ENCODE measurements around the gene TRIM27.
"Not testable (repeated sequence)": the region's sequence is repeated elsewhere in the genome, so short reads cannot be mapped to it uniquely, and the experiment has no call there.

Gene TRIM27

DNA sequence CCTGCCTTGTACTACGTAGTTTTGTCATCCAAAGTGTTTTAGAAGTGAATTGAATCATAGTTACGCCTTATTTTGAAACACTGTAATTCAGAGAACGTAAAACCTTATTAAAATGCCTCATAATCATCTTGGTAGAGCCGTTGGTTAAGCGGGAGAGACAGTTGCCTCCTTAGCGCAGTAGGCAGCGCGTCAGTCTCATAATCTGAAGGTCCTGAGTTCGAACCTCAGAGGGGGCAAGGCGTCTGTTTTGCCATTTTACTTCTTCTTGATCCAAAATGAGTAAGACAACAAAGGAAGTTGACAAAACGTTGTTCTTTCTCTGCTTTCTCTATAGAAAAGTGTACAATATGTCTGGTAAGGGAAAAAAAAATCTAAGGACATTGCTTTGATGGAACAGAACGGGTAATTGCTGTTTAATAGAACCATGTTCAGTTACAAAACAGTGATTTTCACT lies 20.7 kb upstream of the TRIM27 start:
- intact Hi-C loops (cut with DNase I): loop anchor here (5.0 kb wide), 3 partner anchors 38 to 107 kb away; no protein-coding TSS in a partner anchor
- DNase-seq: peak in 39 of 42 donors; percentile 23 to 87 (median 61)

DNA sequence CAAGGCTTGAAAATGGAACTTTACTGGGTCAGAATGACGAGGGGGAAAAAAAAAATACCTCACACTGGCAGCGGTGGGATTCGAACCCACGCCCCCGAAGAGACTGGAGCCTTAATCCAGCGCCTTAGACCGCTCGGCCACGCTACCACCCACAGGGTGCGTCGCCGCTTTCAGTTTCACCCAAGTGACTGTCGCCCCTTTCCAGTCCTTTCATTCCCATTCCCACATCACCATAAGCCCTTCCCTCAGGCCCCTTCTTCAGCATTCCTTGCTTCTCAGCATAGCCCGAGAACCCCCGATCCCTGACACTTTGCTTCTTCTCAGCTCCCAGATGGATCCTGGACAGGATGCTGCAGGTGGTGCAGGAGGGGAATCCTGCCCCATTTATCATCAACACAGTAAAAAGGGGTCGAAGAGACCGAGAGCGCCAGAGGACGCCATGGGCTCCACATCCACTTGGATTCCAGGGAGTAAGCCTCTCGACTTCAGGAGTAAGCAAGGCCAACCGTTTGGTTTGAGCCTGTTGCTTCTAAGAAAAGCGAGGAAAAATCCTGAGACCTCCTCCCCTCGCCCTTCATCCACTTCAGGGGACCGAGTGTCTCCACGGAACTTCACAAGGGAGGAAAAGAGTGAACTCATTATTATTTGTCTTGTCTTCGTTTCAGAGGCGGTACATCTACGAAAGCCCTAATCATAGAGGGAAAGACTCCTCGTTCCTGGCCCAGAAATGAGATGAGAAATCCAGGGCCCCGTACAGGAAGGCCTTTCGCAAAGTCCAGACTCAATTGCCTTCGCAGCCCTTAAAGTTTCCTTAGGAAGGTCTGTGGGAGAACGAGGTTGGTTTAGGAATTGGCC lies 20.0 kb upstream of the TRIM27 start:
- intact Hi-C loops (cut with DNase I): loop anchor here (5.0 kb wide), 3 partner anchors 39 to 106 kb away; no protein-coding TSS in a partner anchor
- peak; percentile 57 to 93 (median 82) for DNase-seq

DNA sequence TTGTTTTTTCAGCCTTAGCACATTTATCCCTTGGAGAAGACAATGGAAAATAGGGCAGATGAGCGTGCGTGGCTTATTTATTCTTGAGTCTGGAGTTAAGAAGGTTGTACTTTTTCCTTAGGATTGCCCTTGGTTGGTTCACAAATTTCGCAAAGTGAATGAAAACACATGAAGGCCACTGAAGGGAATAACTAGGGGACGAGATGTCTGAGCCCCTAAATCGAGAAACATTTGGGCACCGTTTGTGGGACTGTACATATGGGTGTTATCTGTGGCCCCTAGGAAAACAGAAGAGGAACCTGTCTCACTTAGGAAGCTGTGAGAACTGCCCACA lies 19.4 kb upstream of the TRIM27 start:
- intact Hi-C loops (cut with DNase I): loop anchor here (5.0 kb wide), 3 partner anchors 39 to 106 kb away; no protein-coding TSS in a partner anchor
- no peak for DNase-seq

DNA sequence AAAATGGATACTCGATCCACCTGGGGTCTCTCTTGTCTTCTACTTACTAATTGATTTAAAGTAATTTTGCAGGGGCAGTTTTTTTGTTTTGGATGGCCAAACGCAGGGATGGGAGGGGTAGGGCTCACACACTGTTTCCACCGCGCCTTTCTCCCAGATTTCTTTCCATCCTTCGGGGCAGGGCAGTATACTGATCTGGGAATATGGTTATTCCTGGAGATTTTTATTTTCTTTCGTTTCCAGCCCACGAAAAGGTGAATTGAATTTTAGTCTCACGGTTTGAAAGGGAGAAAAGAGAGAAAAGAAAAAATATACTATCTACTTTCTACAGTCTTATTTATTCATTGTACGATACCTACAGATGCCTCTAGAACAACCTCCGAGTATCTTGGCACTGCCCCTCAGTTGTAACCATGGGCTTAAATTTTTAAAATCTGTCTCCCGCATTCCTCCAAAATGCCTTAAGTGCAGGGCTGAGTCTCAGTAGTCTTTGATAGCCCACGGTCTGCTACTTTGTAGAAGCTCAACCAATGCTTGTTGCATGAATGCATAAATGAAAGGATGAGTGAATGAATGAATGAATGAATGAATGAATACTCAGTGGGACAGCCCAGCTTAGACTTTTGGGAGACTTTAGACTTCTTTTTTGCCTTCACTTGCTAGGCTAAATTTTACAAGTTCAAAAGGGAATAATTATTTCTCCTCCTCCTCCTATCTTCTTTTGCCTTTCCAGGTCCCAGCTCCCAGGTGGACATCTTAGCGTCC lies 18.1 kb upstream of the TRIM27 start:
- peak in 2 of 42 donors; percentile 48 to 77 for DNase-seq
- intact Hi-C loops (cut with DNase I): loop anchor here (5.0 kb wide), 3 partner anchors 40 to 105 kb away; no protein-coding TSS in a partner anchor

DNA sequence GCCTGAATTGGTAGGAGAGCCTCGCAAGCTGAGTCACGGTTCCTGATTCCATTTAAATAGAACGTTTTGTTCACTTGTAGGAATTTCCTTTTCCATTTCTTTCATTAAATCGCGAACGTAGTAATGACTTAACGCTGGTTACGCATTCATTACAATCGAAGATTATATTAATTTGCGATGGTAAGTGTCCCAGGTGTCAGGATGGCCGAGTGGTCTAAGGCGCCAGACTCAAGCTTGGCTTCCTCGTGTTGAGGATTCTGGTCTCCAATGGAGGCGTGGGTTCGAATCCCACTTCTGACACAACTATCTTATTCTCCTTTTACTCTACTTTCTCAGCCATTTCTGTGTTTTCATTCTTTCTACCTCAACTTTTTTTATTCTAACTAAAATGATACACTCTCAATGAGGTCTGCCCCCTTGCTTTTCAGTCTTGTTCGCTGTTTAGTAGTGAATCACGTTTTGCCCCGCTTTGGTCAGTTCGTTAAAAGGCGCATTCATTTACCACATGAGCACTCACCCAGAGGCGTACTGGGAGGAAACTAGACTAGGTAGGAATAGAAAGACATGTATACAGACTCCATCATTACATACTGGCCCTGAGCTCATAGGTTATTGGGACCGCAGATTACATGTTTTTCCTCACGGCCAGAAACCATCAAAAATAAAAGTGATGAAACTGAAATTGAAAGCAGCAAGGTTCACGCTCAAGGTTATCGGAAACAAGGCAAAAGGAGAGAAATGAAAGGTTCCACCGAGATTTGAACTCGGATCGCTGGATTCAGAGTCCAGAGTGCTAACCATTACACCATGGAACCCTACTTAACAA lies 17.3 kb upstream of the TRIM27 start:
- DNase-seq: peak; percentile 49 to 94 (median 77)
- intact Hi-C loops (cut with DNase I): loop anchor here (5.0 kb wide), 3 partner anchors 41 to 104 kb away; no protein-coding TSS in a partner anchor

DNA sequence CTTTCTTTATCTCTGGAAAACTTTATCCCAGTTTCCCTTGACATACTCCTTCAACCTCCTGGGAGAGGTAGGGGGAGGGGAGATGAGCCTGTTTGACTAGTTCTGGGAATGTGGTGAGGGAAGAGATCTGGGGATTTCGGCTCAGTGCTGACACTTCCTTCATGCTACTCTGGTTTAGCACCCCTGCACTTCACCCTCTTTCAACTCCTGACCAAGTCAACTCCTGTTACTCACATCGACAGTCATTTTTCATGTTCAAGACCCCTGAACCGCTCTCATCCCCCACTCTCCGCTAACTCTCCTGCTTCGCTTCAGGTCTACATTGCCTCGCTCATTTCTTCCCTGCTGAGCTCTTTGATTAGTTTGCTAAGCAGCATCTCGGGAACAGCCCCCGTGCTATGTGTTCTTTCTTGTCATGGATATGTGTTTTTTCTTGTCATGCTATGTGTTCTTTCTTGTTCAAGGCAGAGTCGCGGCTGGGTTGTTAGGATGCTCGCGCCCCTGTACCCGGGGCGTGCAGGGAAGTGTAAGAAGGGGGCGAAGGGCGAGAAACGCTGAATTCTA lies 16.6 kb upstream of the TRIM27 start:
- intact Hi-C loops (cut with DNase I): loop anchor here (5.0 kb wide), 3 partner anchors 42 to 103 kb away; no protein-coding TSS in a partner anchor
- DNase-seq: peak in 33 of 42 donors; percentile 13 to 72 (median 39)

DNA sequence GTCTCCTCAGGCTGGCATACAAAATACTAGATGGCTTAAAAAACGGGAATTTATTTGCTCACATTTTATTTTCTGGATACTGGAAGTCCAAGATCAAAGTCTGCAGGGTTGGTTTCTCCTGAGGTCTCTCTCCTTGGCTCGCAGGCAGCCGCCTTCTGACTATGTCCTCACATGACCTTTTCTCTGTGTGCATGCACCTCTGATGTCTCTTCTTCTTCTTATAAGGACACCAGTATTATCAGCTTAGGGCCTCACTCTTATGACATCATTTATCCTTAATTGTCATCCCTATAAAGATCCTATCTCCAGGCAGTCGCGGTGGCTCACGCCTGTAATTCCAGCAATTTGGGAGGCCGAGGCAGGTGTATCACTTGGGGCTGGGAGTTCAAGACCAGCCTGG lies 9.3 kb upstream of the TRIM27 start:
- intact Hi-C loops (cut with DNase I): no loop called here
- DNase-seq: no peak

DNA sequence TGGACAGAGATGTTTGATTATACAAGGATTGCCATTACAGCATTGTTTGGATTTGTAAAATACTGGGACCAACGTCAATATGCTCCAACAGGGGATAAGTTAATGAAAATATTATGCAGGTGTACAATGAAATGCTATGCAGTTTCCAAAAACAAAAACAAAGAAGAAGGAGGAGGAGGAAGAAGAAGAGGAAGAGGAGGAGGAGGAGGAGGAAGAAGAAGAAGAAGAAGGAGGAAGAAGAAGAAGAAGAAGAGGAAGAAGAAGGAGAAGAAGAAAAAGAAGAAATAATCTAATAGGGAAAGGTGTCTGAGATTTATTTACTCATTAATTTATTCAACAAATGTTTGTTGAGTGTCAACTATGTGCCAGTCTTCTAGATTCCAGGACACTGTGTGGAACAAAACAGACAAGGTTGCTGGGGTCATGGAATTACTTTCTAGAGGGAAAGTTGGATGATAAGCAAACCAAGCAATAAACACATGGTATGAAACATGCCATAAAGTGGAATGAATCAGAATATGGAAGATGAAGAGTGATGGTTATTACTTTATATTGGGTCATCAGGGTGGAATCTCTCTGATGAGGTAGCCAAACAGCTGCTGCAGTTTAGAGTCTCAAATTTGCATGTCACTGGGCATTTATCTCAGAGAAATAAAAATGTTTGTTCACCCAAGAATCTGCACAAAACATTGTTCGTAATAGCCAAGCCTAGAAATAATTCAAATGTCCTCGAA lies 6.3 kb upstream of the TRIM27 start:
- no peak for DNase-seq
- intact Hi-C loops (cut with DNase I): no loop called here

DNA sequence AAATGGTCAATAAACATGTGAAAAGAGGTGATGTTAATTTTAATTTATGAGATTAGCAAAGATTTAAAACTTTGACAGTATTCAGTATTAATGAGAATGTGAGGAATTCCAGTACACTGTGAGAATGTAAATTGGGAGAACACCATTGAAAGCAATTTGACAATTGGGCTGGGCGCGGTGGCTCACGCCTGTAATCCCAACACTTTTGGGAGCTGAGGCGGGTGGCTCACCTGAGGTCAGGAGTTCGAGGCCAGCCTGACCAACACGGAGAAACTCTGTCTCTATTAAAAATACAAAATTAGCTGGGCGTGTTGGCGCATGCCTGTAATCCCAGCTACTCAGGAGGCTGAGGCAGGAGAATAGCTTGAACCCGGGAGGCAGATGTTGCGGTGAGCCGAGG lies 5.6 kb upstream of the TRIM27 start:
- intact Hi-C loops (cut with DNase I); DNase-seq: not testable (repeated sequence)

DNA sequence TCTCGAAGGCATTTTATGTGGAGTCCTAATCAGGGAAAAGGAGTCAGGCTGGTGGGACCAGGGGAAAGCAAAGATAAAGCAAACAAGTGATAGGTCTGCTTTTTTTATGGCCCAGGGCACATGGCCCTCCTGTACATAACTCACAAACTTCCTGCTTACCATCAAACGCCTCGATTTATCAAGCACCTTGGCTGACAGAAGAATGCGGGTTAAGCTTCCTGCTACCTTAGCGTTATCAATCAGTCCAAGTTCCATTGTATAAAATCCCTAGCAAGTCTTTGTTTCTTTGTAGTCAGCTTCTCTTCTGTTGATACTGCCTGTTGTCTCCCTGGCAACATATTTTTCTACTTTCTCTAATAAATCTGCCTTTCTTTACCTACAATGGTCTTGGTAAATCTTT lies 4.1 kb upstream of the TRIM27 start:
- intact Hi-C loops (cut with DNase I): no loop called here
- no peak for DNase-seq

DNA sequence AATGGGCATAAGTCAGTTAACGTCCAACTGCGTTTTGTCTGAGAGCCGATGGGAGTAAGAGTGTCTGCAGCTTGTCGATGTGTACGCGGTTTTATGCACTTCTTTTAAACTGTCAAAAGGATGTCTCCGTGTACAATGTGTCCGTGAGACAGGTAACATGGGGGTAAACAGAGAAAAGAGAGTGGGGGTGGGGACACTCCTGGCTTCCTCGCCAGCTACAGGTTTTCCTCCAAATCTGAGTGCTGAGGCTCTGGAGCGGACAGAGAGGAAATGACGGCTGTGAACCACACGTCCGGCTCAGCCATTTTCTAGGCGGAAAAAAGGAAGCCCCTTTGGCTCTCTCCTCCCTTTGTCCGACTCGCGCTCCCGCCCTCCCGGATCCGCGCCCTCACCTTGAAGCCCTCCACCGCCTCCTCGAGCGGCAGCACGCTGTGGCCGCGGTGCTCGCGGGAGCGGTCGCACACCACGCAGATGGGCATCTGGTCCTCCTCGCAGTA lies 916 bp downstream of the TRIM27 start:
- DNase-seq: peak in 29 of 42 donors; percentile 7 to 56 (median 33)
- intact Hi-C loops (cut with DNase I): no loop called here

DNA sequence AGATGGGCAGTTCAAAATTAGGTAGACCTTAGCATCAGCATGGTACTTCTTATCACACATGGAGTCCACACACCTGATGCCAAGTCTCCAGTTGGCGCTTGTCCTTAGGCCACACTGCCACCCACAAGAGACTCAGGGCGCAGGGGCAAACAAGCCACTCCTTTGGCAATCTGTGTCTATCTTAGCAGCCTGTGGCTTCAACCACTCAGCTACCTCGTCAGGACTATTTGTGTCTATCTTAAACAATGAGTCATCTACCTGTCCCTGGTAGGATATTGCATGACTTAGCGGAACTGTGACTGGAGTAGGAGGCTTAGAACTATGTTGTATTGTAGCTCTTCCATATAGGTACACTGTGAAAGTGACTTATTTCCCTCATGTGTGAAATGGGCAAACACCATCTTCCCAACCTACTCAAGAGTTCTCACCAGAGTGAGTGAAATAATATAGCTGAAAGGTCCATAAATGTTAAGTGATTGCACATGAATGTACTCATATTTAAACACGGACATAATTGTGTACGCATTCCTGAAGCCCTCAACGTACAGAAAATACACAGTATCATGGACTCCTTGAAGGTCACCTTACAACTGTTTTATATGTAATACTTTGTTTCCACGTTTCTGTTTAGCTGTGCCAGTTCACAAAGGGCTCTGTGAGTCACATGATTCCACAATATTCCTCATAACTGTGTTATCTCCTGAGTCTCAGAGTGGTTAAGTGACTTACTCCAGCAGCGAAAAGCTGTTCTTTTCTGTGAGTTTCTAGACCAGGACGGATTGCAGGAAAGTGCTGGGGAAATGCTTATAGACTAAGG lies 1.6 kb downstream of the TRIM27 start:
- DNase-seq: no peak
- intact Hi-C loops (cut with DNase I): no loop called here

DNA sequence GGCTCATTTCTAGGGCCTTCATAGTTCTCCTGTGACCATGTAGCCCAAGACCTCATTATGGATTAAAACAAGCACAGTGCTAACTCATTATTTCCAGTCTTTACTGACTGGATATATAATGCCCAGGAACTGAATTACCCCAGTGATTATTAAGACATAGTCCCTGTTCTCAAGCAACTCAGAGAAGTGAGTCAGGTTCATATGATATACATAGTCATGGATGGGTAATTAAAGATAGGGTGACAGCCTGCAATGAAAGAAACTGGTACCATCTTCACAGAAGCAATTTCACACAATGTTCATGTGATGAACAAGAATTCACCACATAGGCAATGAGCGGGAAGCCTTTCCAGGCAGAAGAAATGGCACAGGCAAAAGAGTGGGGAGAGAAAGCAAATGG lies 3.5 kb downstream of the TRIM27 start:
- intact Hi-C loops (cut with DNase I): no loop called here
- no peak for DNase-seq

DNA sequence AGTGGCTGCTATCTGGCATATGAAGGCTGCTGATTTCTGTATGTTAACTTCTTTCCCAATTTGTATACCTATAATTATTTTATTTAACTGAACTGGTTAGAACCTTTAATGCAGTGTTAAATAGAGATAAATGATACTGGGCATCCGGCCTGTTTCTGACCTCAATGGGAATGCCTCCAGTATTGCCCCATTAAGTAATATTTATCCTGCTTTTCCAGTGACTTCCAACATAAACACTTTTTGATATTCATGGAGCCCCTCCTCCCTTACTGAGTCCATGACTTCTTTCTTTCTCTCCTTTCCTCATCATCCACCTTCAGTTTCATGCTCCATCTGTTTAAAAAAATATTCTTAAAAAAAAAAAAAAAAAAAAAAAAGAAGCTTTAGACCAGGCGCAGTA lies 8.8 kb downstream of the TRIM27 start:
- DNase-seq: no peak

DNA sequence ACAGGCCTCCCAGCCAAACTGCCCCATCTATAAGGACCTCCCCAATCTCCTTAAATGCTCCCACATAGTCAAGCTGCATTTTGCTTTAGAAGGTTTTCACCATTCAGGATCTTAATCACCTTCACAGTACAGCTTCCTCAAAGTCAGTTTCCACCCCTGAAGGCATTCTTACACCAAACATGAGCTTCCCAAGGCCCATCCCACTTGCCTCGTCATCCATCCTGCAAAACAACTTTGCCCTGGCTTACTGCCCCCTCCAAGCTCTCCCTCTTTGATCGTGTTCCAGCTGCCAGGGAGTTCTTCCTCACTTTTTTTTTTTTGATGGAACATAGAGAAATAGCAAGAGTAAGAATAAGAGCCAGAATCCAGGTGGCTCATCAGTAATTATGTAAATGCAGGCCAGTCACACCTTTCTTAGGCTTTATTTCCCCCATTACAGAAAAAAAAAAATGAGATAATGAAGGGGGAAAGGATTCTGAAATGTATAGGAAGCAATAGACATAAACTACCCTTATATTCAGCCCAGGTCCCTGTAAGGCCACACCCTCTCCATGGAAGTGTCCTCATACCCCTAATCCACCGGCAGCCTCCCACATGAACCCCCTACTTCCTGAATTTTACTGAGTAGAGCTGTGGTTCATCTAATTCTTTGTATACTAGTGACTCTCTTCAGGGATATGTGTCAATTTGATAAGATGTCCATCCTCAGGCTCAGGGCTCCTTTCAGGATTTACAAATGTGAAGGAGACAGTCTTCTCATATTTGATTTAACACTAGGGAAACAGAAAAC lies 12.7 kb downstream of the TRIM27 start:
- no peak for DNase-seq
- intact Hi-C loops (cut with DNase I): no loop called here

More for the DNA sequence above, 8.8 kb downstream of the TRIM27 start:
- intact Hi-C loops (cut with DNase I): no loop called here

DNA sequence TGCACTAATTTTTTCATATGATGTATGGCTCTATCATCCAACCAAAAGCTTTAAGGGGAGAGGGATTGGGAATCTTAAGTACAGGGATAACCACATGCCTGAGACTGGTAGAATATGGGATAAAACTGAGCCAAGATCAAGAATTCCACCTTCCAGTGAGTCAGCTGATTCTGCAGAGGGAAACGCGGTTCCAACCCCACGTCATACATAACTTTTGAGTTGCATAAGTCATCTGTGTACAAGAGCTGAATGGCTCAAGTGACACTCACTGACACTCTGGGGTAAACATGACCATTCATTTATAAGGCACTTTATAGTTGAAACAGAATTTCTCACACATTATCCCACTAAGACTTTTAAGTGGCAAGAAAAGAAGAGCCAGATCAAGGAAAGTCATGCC lies 16.4 kb downstream of the TRIM27 start:
- DNase-seq: no peak
- intact Hi-C loops (cut with DNase I): no loop called here

All from head of caudate nucleus (tissue), 42 donors.